ENCODE data around the gene WFDC10A. TPM values are rescaled to one million over a fixed set of nuclear protein-coding genes. Genes with fewer than 3 reads are reported as not detected.

The WFDC10A gene
- total RNA-seq, 3 donors from 2014 or later, result not detected

DNA sequence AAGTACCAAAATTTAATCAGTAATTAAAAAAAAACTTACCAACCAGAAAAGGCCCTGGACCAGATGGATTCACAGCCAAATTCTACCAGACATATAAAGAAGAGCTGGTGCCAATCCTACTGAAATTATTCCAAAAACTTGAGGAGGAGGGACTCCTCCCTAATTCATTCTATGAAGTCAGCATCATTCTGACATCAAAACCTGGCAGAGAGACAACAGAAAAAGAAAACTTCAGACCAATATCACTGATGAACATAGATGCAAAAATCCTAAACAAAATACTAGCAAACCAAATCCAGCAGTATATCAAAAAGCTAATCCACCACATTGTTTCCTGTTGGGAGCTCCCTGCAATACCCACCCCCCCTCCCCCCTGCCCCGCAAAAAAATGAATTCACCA lies 40.6 kb downstream of the WFDC10A start, which contains the start of gene WFDC11:
TSS of gene WFDC11 (minus strand) at position 101 of the 400 bp plus-strand sequence. CDS start 19,639 bp downstream, outside the sequence.
- Histone ChIP-seq H3K4me1 (ENCODE audit: low read depth) (no peaks in the 10 kb centered on the region), H3K4me3 (no peak within 1 kb of the TSS), H3K9me3 (no peaks in the 10 kb centered on the region), H3K36me3 (ENCODE audit: low read depth) (no peaks in the 10 kb centered on the region)
- TF ChIP-seq, protein P1, sequence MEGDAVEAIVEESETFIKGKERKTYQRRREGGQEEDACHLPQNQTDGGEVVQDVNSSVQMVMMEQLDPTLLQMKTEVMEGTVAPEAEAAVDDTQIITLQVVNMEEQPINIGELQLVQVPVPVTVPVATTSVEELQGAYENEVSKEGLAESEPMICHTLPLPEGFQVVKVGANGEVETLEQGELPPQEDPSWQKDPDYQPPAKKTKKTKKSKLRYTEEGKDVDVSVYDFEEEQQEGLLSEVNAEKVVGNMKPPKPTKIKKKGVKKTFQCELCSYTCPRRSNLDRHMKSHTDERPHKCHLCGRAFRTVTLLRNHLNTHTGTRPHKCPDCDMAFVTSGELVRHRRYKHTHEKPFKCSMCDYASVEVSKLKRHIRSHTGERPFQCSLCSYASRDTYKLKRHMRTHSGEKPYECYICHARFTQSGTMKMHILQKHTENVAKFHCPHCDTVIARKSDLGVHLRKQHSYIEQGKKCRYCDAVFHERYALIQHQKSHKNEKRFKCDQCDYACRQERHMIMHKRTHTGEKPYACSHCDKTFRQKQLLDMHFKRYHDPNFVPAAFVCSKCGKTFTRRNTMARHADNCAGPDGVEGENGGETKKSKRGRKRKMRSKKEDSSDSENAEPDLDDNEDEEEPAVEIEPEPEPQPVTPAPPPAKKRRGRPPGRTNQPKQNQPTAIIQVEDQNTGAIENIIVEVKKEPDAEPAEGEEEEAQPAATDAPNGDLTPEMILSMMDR (IDR thresholded peaks at IDR 0.05), result no peak
- no peak for ATAC-seq
- DNase-seq, result no peak
- intact Hi-C loops (cut with DNase I, micrococcal nuclease), result no loop called here

DNA sequence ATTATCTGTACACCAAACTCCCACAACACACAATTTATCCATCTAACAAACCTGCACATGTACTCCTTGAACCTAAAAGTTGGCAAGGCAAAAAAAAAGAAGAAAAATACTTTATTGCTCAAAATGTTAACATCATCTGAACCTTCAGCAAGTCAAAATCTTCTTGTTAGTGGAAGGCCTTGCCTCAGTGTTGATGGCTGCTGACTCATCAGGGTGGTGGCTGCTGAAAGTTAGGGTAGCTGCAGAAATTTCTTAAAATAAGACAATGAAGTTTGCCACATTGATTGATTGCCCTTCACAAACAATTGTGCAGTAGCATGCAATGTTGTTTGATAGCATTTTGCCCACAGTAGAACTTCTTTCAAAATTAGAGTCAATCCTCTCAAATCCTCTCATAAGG lies 43.2 kb downstream of the WFDC10A start:
- Histone ChIP-seq H3K36me3 (ENCODE audit: low read depth) (no peaks in the 10 kb centered on the region), H3K4me1 (ENCODE audit: low read depth) (no peaks in the 10 kb centered on the region), H3K9me3 (no peaks in the 10 kb centered on the region), H3K4me3 (no peak overlapping the region)
- no peak for DNase-seq
- intact Hi-C loops (cut with DNase I, micrococcal nuclease), result no loop called here
- ATAC-seq, result no peak
- TF ChIP-seq, protein P1 (IDR thresholded peaks at IDR 0.05), result no peak

DNA sequence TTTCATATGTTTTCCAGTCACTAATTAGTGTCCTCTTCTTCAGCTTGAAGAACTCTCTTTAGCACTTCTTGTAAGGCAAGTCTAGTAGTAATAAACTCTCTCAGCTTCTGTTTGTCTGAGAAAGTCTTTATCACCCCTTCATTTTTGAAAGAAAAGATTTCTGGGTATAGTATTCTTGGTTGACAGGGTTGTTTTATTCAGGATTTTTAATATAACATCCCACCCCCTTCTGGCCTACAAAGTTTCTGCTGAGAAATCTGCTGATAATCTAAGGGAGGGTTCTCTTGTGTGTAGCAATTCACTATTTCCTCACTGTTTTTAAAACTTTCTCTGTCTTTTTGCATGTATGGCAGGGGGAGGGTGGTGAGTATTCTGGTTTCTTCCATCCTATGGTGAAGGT lies 50.1 kb downstream of the WFDC10A start:
- Histone ChIP-seq H3K36me3 (ENCODE audit: low read depth) (no peaks in the 10 kb centered on the region), H3K4me3 (no peak overlapping the region), H3K4me1 (ENCODE audit: low read depth) (no peaks in the 10 kb centered on the region), H3K9me3 (peaks cover 20% of the 10 kb centered on the region)
- ATAC-seq (no peak), DNase-seq (no peak)
- TF ChIP-seq, protein P1 (IDR thresholded peaks at IDR 0.05), result no peak
- intact Hi-C loops (cut with DNase I, micrococcal nuclease), result no loop called here

Other genes starting within 250 kb of the WFDC10A start
- gene DBNDD2, start 221.4 kb upstream of the WFDC10A start, total RNA-seq, result 100 to 1,000 TPM; 108 to 125 (median 124) TPM
- gene PIGT, start 213.6 kb upstream of the WFDC10A start, total RNA-seq, result 100 to 1,000 TPM in 2 of 3 donors, 10 to 100 TPM in 1; 92.1 to 137 (median 124) TPM
- gene WFDC2, start 160.0 kb upstream of the WFDC10A start, total RNA-seq, result 100 to 1,000 TPM in 1 of 3 donors, 10 to 100 TPM in 2; 65.7 to 183 (median 78.0) TPM
- not detected for gene SPINT3, start 114.1 kb upstream of the WFDC10A start, total RNA-seq
- not detected for gene WFDC6, start 90.3 kb upstream of the WFDC10A start, total RNA-seq
- not detected for gene EPPIN, start 82.3 kb upstream of the WFDC10A start, total RNA-seq
- gene WFDC8, start 50.5 kb upstream of the WFDC10A start, total RNA-seq, result not detected
- not detected for gene WFDC9, start 1.5 kb downstream of the WFDC10A start, total RNA-seq
- gene WFDC11, start 40.5 kb downstream of the WFDC10A start, total RNA-seq, result not detected
- gene WFDC13, start 72.3 kb downstream of the WFDC10A start, total RNA-seq, result not detected
- gene WFDC10B, start 75.3 kb downstream of the WFDC10A start, total RNA-seq, result under 1 TPM in 1 of 3 donors, not detected in 2; 0.73 TPM
- not detected for gene SPINT4, start 92.6 kb downstream of the WFDC10A start, total RNA-seq
- 1 to 10 TPM; 3.2 to 7.9 (median 5.1) TPM for gene WFDC3, start 162.1 kb downstream of the WFDC10A start, total RNA-seq
- gene DNTTIP1, start 162.2 kb downstream of the WFDC10A start, total RNA-seq, result 10 to 100 TPM; 32.7 to 59.5 (median 36.3) TPM
- 10 to 100 TPM in 1 of 3 donors, 1 to 10 TPM in 2; 4.7 to 41.1 (median 8.7) TPM for gene UBE2C, start 182.9 kb downstream of the WFDC10A start, total RNA-seq
- 1 to 10 TPM; 2.1 to 5.4 (median 3.1) TPM for gene TNNC2, start 197.6 kb downstream of the WFDC10A start, total RNA-seq
- gene SNX21, start 204.1 kb downstream of the WFDC10A start, total RNA-seq, result 10 to 100 TPM; 13.8 to 31.5 (median 14.0) TPM
- gene ACOT8, start 227.7 kb downstream of the WFDC10A start, total RNA-seq, result 10 to 100 TPM; 31.1 to 61.0 (median 32.9) TPM
- 1 to 10 TPM; 3.3 to 7.4 (median 5.7) TPM for gene ZSWIM3, start 227.9 kb downstream of the WFDC10A start, total RNA-seq